GM19099 (cell line): Measurements from ENCODE around the gene SND1.
A peak's percentile ranks its signal among the peaks of the same experiment; 100 is the strongest.

Source experiments
- POLR2A ChIP-seq: IDR thresholded peaks from 3 replicates; pipeline ENCODE4 v1.6.1; 2011; ENCODE audit warnings: low read depth; ENCODE audit not compliant: insufficient read length; ENCODE audit errors: extremely low read depth

Gene SND1

DNA sequence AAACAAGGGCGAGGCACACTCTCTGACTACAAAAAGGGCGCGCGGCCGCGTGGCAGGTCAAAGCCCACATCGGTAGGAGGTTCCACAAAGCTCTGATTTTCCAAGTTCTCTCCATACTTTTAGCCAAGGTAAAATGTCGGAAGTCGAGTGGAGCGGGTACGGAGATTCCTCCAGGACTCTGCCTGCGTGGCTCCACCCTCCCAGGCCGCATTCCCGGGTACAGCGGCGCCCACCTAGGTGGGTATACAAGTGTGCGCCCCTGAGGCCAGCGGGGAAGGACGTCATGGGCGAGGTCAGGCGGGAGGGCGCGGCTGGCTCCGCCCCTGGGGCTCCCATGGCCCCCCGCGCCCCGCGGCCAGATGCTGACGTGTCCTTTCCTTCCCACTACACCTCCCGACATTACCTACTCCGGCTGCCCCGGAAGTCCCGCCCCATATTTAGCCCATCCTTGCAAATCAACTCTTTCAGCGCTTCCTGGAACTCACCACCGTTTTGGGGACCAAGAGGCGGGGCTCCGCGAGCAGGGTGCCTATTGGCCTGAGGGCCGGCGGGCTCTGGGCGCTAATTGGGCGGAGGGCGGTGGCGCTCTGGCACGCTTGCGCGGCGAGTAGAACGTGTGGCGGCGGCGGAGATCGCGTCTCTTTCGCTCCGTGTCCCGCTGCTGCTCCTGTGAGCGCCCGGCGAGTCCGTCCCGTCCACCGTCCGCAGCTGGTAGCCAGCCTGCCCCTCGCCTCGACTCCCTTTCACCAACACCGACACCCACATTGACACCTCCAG is at the start of gene SND1:
TSS of gene SND1 (plus strand) at position 639 of the 777 bp plus-strand sequence. CDS start 180 bp downstream, outside the sequence.
- peak; percentile 96 for TF ChIP-seq POLR2A

DNA sequence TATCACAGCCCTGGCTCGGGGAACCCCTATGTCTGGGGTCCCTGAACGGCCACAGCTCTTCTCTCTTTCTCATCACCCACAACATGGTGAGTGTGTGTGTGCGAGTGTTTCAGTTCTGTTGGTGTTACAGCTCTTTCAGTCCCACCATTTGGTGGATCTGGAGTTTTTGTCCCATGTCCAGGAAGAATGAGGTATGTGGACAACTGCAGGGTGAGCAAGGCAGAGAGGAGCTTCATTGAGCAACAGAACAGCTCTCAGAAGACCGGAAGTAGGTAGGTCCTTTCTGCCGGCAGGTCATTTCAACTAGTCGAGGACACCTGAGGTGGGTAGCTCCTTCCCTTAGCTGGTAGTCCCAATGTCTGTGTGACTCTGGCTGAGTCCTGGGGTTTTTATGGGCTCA is 43.5 kb upstream of the SND1 start:
- no peak for TF ChIP-seq POLR2A

DNA sequence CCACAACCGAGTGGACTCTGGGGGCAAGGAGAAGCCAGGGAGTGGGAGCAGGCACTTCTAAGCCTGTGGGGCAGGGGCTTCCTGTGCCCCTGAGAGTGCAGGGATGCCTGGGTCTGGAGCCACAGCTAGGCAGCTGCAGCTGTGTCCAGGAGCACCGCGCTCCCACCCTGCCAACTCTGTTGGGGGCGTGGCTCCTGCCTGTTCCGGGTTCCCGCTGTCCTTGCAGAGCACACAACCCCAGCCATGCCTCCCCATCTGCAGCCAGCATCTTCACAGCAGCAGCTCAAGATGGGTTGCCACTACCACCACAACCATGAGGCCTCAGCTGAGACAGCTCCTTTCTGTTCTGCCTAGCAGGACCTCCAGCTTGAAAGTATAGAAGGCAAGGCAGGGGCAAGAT is 42.7 kb upstream of the SND1 start:
- no peak for TF ChIP-seq POLR2A

DNA sequence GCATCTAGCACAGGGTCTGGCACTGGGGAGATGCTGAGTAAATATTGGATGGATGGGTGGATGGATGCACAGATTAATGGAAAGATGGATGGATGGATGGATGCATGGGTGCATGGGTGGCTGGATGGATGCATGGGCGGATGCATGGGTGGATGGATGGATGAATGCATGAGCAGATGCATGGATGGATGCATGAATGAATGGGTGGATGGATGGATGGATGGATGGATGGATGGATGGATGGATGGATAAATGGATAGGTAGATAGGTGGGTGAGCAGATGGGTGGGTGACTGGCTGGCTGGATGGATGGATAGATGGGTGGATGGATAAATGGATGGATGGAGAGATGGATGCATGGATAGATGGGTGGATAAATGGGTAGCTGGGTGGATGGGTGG is 39.7 kb upstream of the SND1 start:
- no peak for TF ChIP-seq POLR2A

DNA sequence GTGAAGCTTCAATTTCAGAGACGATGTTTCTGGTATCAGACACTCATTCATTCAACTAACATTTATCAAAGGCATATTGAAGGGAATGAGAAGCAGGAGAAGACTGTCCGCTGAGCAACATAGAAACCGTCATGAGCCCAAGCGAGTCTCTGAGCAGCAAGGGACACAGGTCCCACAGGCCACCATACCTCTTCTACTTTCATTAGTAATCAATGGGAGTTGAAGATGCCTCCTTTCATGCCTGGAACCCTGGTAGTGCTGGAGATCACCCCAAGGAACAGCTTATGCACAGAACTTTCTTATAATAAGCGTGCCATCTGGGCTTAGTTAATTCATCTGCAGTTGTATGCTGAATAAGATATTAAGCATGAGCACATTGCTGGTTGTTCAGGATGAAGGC is 35.3 kb upstream of the SND1 start:
- no peak for TF ChIP-seq POLR2A

DNA sequence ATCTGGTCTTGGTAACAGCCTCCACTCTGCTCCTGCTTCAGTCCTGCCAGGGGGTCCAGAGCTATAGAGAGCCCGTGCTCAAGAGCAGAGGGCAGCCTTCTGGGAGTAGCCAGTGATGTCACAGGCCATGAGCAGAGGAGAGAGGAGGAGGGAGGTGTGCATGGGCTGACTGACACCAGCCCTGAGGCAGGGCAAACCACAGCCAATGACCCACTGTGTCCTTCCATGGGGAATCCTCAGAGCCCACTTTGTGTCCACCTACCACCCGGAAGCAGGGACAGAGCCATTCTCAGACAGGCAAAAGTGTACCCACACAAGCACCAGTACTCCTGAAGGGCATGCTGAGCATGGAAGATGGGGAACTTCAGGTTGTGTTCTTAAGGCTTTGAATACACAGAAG is 34.0 kb upstream of the SND1 start, which contains the start of gene PAX4:
TSS of gene PAX4 (minus strand) at position 101 of the 400 bp plus-strand sequence. CDS start 2,214 bp downstream, outside the sequence.
- TF ChIP-seq POLR2A: no peak

DNA sequence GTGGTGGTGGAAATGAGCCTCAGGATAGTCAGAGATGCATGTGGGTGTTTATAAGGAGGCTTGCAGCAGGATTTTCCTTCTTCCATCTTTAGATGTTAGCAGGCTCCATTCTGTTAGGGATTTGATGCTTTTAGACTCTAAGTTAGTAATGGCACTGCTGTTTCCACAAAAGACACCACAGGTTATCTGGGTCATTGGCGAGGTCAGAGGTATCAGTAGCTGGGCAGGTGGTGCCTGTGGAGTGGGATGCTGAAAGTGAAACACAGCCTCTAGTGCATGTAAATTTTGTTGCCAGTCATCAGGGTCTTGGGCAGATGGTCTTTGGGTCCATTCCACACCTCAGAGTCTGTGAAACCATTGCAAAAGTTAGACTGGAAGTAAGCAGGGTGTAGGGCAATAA is 33.2 kb upstream of the SND1 start:
- TF ChIP-seq POLR2A: no peak

DNA sequence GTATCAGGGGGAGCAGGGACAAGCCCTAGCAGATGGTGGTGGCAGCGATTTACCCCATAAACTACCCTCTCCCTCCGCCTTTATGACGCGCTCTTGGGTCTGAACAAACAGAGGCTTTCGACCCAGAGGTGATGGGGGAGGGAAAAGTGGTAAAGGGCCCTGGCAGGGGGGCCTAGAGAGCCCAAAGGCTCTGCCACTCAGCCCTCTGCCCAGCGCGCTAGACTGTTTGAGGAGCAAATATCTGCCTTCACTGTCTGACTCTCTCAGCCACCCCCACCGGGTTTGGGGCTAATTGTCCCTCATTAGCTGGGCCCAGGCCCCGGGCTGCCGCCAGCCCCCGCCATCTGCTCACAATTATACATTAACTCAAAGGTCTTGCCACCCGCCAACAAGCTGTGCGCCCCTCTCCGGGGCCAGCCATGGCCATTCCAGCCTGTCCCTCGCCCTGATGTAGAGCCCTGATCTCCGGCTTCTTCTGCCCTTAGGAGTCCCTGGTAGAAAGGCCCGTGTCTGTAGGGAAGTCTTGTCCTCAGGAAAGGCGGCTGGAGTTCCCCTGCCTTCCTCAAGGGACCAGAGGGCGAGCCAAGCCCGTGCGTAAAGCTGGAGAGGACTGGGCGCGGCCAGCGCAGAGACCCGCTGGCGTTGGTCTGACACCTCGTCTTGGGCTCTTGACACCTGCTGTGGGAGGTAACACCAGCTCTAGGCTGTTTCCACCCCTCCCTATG is 32.2 kb upstream of the SND1 start:
- TF ChIP-seq POLR2A: no peak

DNA sequence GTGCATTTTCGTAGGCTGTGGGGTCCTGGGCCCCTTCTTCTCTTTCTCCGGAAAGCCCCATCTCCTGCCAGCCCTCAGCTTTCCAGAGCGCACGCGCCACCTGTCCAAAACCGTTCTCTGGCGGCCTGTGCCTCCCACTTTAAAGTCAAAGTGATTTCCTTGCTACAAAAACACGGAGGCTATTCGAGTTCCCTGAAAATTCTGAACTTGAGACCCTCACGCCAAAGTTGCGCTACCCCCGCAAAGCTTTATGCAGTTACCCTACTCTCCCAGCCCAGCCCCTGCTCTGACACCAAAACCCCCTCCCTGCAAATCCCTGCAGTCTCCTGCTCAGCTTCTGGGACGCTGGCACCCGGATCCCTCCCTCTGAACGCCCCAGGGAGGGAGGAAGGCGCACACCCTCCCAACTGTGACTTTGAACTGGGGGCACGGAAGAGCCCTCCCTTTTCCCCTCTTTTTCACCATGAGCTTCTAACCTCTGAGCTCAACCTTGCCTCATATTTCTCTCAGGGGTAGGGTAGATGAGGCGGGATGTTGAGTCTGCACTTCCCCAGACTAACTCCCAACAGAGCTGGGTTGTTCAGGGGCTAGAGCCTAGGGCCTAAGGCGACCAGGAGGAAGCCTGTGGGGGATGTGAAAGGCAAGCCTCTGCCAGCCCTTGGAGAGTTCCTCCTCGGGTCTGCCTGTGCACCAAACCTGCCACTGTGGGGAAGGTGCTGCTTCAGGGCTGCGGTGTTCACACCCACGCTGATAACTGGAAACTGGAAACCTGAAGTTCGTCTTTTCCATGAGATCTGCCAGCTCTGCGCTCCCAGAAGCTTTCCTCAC is 31.4 kb upstream of the SND1 start:
- no peak for TF ChIP-seq POLR2A

GRCh38 chr7:127625331-127625730 is 26.7 kb upstream of the SND1 start:
- TF ChIP-seq POLR2A: no peak

GRCh38 chr7:127628445-127628844 is 23.5 kb upstream of the SND1 start:
- TF ChIP-seq POLR2A: no peak

- no peak for TF ChIP-seq POLR2A
Observed at GRCh38 chr7:127629268-127629854, 22.6 kb upstream of the SND1 start.

- TF ChIP-seq POLR2A: no peak
Observed at GRCh38 chr7:127632276-127632910, 19.6 kb upstream of the SND1 start.

DNA sequence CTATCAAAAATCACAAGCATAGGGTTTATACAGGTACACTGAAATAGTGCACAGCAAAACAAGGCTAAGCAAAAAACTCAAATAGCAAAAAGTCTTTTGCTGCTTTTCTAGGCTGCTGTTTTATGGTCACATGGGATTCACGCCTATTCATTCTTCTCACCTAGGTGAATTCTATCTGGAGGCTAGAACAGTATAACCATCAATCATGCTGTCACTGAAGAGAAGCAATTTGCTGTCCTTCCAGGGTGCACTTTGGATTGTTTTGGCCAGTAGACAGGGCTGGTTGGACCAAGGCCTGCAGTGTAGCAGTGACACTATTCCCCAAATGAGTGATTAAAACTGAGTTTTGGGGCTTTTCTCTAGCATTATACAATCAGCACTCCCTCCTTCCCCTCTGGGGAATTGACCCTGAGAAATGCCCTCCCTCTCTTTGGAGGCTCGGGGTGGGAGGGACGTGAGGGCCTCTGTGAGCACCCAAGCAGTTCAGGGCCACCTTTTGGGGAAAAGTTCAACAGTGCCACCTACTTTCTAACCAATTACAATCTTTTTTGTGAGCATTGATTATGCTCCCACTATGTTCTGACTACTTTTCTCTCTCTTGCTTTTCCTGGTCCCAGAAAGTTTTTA is 16.2 kb upstream of the SND1 start:
- TF ChIP-seq POLR2A: no peak
